CD4-positive, alpha-beta T cell treated with Interleukin-17A for 1 hour (primary cell): Measurements from ENCODE around the gene MSANTD1.
A peak's percentile ranks its signal among the peaks of the same experiment; 100 is the strongest.

ENCODE experiments used
- DNase-seq: peaks from one replicate; pipeline ENCODE4 v3.0.0-alpha.2; 2020

MSANTD1 gene

GRCh38 chr4:3267576-3268394 lies 18.8 kb downstream of the MSANTD1 start:
- no peak for DNase-seq

GRCh38 chr4:3268395-3269104 lies 19.6 kb downstream of the MSANTD1 start:
- DNase-seq: no peak

- DNase-seq: no peak
These were observed 20.4 kb downstream of the MSANTD1 start for GRCh38 chr4:3269105-3269927.

GRCh38 chr4:3269991-3270611 lies 21.1 kb downstream of the MSANTD1 start:
- no peak for DNase-seq

- no peak for DNase-seq
These were observed 22.2 kb downstream of the MSANTD1 start for GRCh38 chr4:3271131-3271530.

- no peak for DNase-seq
These were observed 28.0 kb downstream of the MSANTD1 start for GRCh38 chr4:3276986-3277385.

- no peak for DNase-seq
These were observed 31.5 kb downstream of the MSANTD1 start for GRCh38 chr4:3280466-3280865.

GRCh38 chr4:3283483-3283882 lies 34.5 kb downstream of the MSANTD1 start:
- DNase-seq: no peak

- DNase-seq: no peak
These were observed 35.0 kb downstream of the MSANTD1 start for GRCh38 chr4:3283916-3284315.

GRCh38 chr4:3284734-3285557 lies 36.0 kb downstream of the MSANTD1 start:
- no peak for DNase-seq

GRCh38 chr4:3285558-3286334 lies 36.8 kb downstream of the MSANTD1 start:
- DNase-seq: peak; percentile 29

- DNase-seq: no peak
These were observed 37.6 kb downstream of the MSANTD1 start for GRCh38 chr4:3286335-3287175.

- no peak for DNase-seq
These were observed 38.5 kb downstream of the MSANTD1 start for GRCh38 chr4:3287271-3287971.

- no peak for DNase-seq
These were observed 39.1 kb downstream of the MSANTD1 start for GRCh38 chr4:3287972-3288570.

- no peak for DNase-seq
These were observed 39.7 kb downstream of the MSANTD1 start for GRCh38 chr4:3288571-3289094.

- DNase-seq: no peak
These were observed 41.5 kb downstream of the MSANTD1 start for GRCh38 chr4:3290476-3290875.

- no peak for DNase-seq
These were observed 41.9 kb downstream of the MSANTD1 start for GRCh38 chr4:3290889-3291321.

- peak; percentile 5 for DNase-seq
These were observed 42.5 kb downstream of the MSANTD1 start for GRCh38 chr4:3291411-3291968.
